Measurements from ENCODE around the gene CNTNAP2.
A peak's percentile ranks its signal among the peaks of the same experiment; 100 is the strongest.

Gene CNTNAP2

DNA sequence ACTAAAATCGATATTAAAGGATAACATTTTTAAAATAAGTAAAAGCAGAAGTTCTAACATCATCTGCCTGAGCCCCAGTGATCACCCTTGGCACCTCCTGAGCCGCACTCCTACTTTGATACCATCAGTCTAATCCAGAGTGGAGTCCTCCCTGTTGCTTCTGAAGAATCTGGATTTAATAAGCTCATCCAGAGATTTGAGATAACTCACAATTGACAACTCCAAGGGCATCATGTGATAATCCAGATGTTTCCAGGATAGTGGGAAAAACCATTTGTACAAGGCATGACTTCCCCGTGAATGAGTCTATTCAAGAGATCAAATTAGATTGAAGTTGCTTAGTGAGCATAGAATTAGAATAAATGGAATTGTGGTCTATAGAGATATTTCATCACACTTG, 1998.2 kb downstream of the CNTNAP2 start:
- ATAC-seq (ENCODE audit: insufficient read depth, low read depth) (no peak), DNase-seq (no peak)
- Histone ChIP-seq H4K20me1 (ENCODE audit: insufficient read depth, low read length) (no peaks in the 10 kb centered on the region), H3K27ac (ENCODE audit: low read length) (no peak overlapping the region), H3K4me1 (ENCODE audit: insufficient read depth, low read length) (no peaks in the 10 kb centered on the region), H3K9ac (ENCODE audit: low read depth, low read length) (no peak overlapping the region), H3K4me3 (ENCODE audit: low read depth in 1 of 2, low read length in 2 of 2) (no peak overlapping the region), H3K36me3 (ENCODE audit: insufficient read depth, low read length) (no peaks in the 10 kb centered on the region), H3K79me2 (ENCODE audit: insufficient read depth, low read length) (no peaks in the 10 kb centered on the region), H3K4me2 (ENCODE audit: insufficient read depth, low read length) (no peak overlapping the region), H3K9me3 (ENCODE audit: insufficient read depth, low read length, severe bottlenecking) (no peaks in the 10 kb centered on the region), H3K27me3 (ENCODE audit: insufficient read depth, low read length, poor library complexity) (peaks cover 8% of the 10 kb centered on the region), H2AFZ (ENCODE audit: low read depth, low read length) (no peak overlapping the region)
- TF ChIP-seq, protein P1, sequence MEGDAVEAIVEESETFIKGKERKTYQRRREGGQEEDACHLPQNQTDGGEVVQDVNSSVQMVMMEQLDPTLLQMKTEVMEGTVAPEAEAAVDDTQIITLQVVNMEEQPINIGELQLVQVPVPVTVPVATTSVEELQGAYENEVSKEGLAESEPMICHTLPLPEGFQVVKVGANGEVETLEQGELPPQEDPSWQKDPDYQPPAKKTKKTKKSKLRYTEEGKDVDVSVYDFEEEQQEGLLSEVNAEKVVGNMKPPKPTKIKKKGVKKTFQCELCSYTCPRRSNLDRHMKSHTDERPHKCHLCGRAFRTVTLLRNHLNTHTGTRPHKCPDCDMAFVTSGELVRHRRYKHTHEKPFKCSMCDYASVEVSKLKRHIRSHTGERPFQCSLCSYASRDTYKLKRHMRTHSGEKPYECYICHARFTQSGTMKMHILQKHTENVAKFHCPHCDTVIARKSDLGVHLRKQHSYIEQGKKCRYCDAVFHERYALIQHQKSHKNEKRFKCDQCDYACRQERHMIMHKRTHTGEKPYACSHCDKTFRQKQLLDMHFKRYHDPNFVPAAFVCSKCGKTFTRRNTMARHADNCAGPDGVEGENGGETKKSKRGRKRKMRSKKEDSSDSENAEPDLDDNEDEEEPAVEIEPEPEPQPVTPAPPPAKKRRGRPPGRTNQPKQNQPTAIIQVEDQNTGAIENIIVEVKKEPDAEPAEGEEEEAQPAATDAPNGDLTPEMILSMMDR (IDR thresholded peaks at IDR 0.05; ENCODE audit: borderline replicate concordance, extremely low read depth, low read length, poor library complexity, severe bottlenecking): no peak
- no peak for TF ChIP-seq EZH2 (IDR thresholded peaks at IDR 0.05; ENCODE audit: borderline replicate concordance, low read depth, low read length, severe bottlenecking)

DNA sequence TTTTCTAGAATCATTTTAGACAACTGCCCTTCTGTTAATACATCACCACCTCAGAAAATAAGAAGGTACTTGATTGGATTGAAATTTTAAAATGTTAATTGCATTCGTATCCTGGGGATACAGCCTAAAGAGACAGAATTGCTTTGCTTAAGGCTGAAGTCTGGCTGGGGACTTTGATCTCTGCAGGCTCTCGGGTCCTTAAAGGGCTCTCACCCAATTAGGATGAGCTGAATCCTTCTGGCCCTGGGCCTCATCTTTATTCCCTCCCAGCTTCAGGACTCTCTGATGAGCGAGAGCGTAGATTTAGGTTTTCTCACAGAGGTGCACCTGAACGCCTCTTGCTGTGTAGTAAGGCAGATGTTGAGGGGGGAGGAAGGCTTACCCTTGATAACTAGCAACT, 1998.7 kb downstream of the CNTNAP2 start:
- no peak overlapping the region for H3K27ac ChIP-seq (ENCODE audit: low read length)
- ATAC-seq (ENCODE audit: insufficient read depth, low read depth): no peak

DNA sequence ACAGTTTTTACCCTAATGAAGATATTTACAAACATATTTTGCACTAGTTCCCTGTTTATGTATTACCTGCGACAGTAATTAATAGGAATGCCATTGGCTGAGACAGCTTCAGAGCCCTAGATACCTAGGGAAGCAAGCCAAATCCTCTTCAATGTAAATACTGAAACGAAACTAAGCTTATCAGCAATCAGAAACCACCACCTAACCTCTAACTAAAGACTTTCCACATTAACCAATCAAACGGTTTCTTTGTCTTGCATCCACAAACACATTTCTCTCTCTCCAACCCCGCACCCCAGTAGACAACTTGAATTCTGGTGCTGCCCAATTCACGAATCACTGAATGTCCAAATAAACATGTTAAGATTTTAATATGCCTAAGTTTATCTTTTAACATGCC, 1999.6 kb downstream of the CNTNAP2 start:
- no peak for DNase-seq
- H3K4me2 ChIP-seq (ENCODE audit: insufficient read depth, low read length): no peak overlapping the region

More for the DNA sequence above, 1998.7 kb downstream of the CNTNAP2 start:
- no peak overlapping the region for H3K9ac ChIP-seq (ENCODE audit: low read depth, low read length)
- no peak overlapping the region for H3K4me2 ChIP-seq (ENCODE audit: insufficient read depth, low read length)
- DNase-seq: no peak
- H3K36me3 ChIP-seq (ENCODE audit: insufficient read depth, low read length): no peaks in the 10 kb centered on the region
- H2AFZ ChIP-seq (ENCODE audit: low read depth, low read length): no peak overlapping the region
- TF ChIP-seq, protein P1 (IDR thresholded peaks at IDR 0.05; ENCODE audit: borderline replicate concordance, extremely low read depth, low read length, poor library complexity, severe bottlenecking): no peak
- TF ChIP-seq EZH2 (IDR thresholded peaks at IDR 0.05; ENCODE audit: borderline replicate concordance, low read depth, low read length, severe bottlenecking): no peak
- no peaks in the 10 kb centered on the region for H4K20me1 ChIP-seq (ENCODE audit: insufficient read depth, low read length)
- peaks cover 8% of the 10 kb centered on the region for H3K27me3 ChIP-seq (ENCODE audit: insufficient read depth, low read length, poor library complexity)
- no peaks in the 10 kb centered on the region for H3K79me2 ChIP-seq (ENCODE audit: insufficient read depth, low read length)
- no peak overlapping the region for H3K4me3 ChIP-seq (ENCODE audit: low read depth in 1 of 2, low read length in 2 of 2)
- no peaks in the 10 kb centered on the region for H3K4me1 ChIP-seq (ENCODE audit: insufficient read depth, low read length)
- no peaks in the 10 kb centered on the region for H3K9me3 ChIP-seq (ENCODE audit: insufficient read depth, low read length, severe bottlenecking)

More for the DNA sequence above, 1999.6 kb downstream of the CNTNAP2 start:
- H3K9ac ChIP-seq (ENCODE audit: low read depth, low read length): no peak overlapping the region
- no peaks in the 10 kb centered on the region for H3K4me1 ChIP-seq (ENCODE audit: insufficient read depth, low read length)
- H3K79me2 ChIP-seq (ENCODE audit: insufficient read depth, low read length): no peaks in the 10 kb centered on the region
- peak; percentile 44; the same call in 2 of the 3 replicates for ATAC-seq (ENCODE audit: insufficient read depth, low read depth)
- H3K9me3 ChIP-seq (ENCODE audit: insufficient read depth, low read length, severe bottlenecking): no peaks in the 10 kb centered on the region
- peaks cover 4% of the 10 kb centered on the region for H3K27me3 ChIP-seq (ENCODE audit: insufficient read depth, low read length, poor library complexity)
- H3K4me3 ChIP-seq (ENCODE audit: low read depth in 1 of 2, low read length in 2 of 2): no peak overlapping the region
- no peak overlapping the region for H3K27ac ChIP-seq (ENCODE audit: low read length)
- H3K36me3 ChIP-seq (ENCODE audit: insufficient read depth, low read length): no peaks in the 10 kb centered on the region
- no peak for TF ChIP-seq EZH2 (IDR thresholded peaks at IDR 0.05; ENCODE audit: borderline replicate concordance, low read depth, low read length, severe bottlenecking)
- TF ChIP-seq, protein P1 (IDR thresholded peaks at IDR 0.05; ENCODE audit: borderline replicate concordance, extremely low read depth, low read length, poor library complexity, severe bottlenecking): no peak
- no peak overlapping the region for H2AFZ ChIP-seq (ENCODE audit: low read depth, low read length)
- no peaks in the 10 kb centered on the region for H4K20me1 ChIP-seq (ENCODE audit: insufficient read depth, low read length)
